ENCODE measurements around the gene MTHFSD. TPM values are rescaled to one million over a fixed set of nuclear protein-coding genes. Genes with fewer than 3 reads are reported as not detected.

Gene MTHFSD
- total and polyA plus RNA-seq, 10 of the 15 experiments (the other 5 are each of a cell fraction or from before 2014, with no cell fraction given) = 2.2 to 24.5 (median 18.1) TPM

GRCh38 chr16:86517033-86517432, 38.0 kb downstream of the MTHFSD start:
- Histone ChIP-seq H3K27me3 (replicated peaks in 1 of 2; ENCODE audit: control insufficient read depth in 2 of 2, insufficient read depth in 2 of 2, low read length in 1 of 2) (peaks cover 8 to 9% of the 10 kb centered on the region in 2 experiments), H3K36me3 (ENCODE audit: control insufficient read depth in 2 of 2, insufficient read depth in 2 of 2, low read length in 1 of 2) (no peaks in the 10 kb centered on the region), H3K4me1 (ENCODE audit: control insufficient read depth, insufficient read depth, low read length) (no peaks in the 10 kb centered on the region), H4K20me1 (ENCODE audit: control insufficient read depth, insufficient read depth) (no peaks in the 10 kb centered on the region), H3K79me2 (ENCODE audit: control insufficient read depth, insufficient read depth, low read length) (no peaks in the 10 kb centered on the region), H3K27ac (ENCODE audit: control insufficient read depth, insufficient read depth) (no peak overlapping the region), H3K4me3 (no peak overlapping the region), H3K9me3 (replicated peaks; ENCODE audit: control insufficient read depth, insufficient read depth, low read length) (no peaks in the 10 kb centered on the region), H3K9ac (ENCODE audit: control insufficient read depth, insufficient read depth, low read length) (no peak overlapping the region), H3K4me2 (ENCODE audit: control insufficient read depth, insufficient read depth) (no peak overlapping the region), H2AFZ (ENCODE audit: control insufficient read depth, low read depth, low read length) (no peak overlapping the region)
- FAIRE-seq (no peak), DNase-seq (ENCODE audit: low read depth, low spot score) (no peak), ATAC-seq (no peak)
- no peak for TF ChIP-seq ZNF622 (IDR thresholded peaks at IDR 0.05)
- ChIA-PET SMC1A (ENCODE audit: uncharacterized antibody, unreplicated experiment) (interaction anchor here (0.8 to 1.8 kb wide), 3 partner anchors 175 to 530 kb away, joined by 3 to 6 read pairs (median 3); no protein-coding TSS in a partner anchor), RAD21 (ENCODE audit: unreplicated experiment) (interaction anchor here (0.6 to 1.7 kb wide), 5 partner anchors 441 to 1382 kb away, joined by 3 to 10 read pairs (median 3); no protein-coding TSS in a partner anchor), POLR2A (no interaction called here), CTCF (interaction anchor here (0.6 to 5.7 kb wide), 16 partner anchors 11 to 698 kb away, joined by 3 to 37 read pairs (median 5); no protein-coding TSS in a partner anchor)
- BruUV-seq (replicated peaks) = no TSS peak
- in situ Hi-C loops (cut with MboI) (loop anchor here (5.0 to 10.0 kb wide), 2 partner anchors 445 to 472 kb away; no protein-coding TSS in a partner anchor), intact Hi-C loops (cut with micrococcal nuclease; ENCODE audit: unreplicated experiment) (loop anchor here (1.0 to 10.0 kb wide), 2 partner anchors 472 to 696 kb away; no protein-coding TSS in a partner anchor)
- 46% methylated on average over 9 of the region's 9 CpGs for WGBS (ENCODE audit: insufficient coverage, insufficient replicate concordance, low lambda C conversion rate, missing lambda C conversion rate)

- H3K9ac ChIP-seq (ENCODE audit: control insufficient read depth, insufficient read depth, low read length) = no peak overlapping the region
- intact Hi-C loops (cut with micrococcal nuclease; ENCODE audit: unreplicated experiment) (loop anchor here (1.0 to 10.0 kb wide), 2 partner anchors 472 to 695 kb away; no protein-coding TSS in a partner anchor), in situ Hi-C loops (cut with MboI) (loop anchor here (5.0 to 10.0 kb wide), 2 partner anchors 444 to 472 kb away; no protein-coding TSS in a partner anchor)
- H3K9me3 ChIP-seq (replicated peaks; ENCODE audit: control insufficient read depth, insufficient read depth, low read length) = no peaks in the 10 kb centered on the region
- no TSS peak for BruUV-seq (replicated peaks)
- peaks cover 8 to 11% of the 10 kb centered on the region in 2 experiments for H3K27me3 ChIP-seq (replicated peaks in 1 of 2; ENCODE audit: control insufficient read depth in 2 of 2, insufficient read depth in 2 of 2, low read length in 1 of 2)
- H2AFZ ChIP-seq (ENCODE audit: control insufficient read depth, low read depth, low read length) = no peak overlapping the region
- no peaks in the 10 kb centered on the region for H3K36me3 ChIP-seq (ENCODE audit: control insufficient read depth in 2 of 2, insufficient read depth in 2 of 2, low read length in 1 of 2)
- H3K4me3 ChIP-seq = no peak overlapping the region
- H3K27ac ChIP-seq (ENCODE audit: control insufficient read depth, insufficient read depth) = no peak overlapping the region
- H3K79me2 ChIP-seq (ENCODE audit: control insufficient read depth, insufficient read depth, low read length) = no peaks in the 10 kb centered on the region
- ChIA-PET POLR2A (interaction anchor here (0.5 kb wide), 1 partner anchor 81 kb away, joined by 4 read pairs; no protein-coding TSS in a partner anchor), CTCF (interaction anchor here (1.7 to 5.7 kb wide), 6 partner anchors 173 to 698 kb away, joined by 4 to 37 read pairs (median 14); no protein-coding TSS in a partner anchor), SMC1A (ENCODE audit: uncharacterized antibody, unreplicated experiment) (interaction anchor here (1.5 kb wide), 1 partner anchor 396 kb away, joined by 3 read pairs; no protein-coding TSS in a partner anchor), RAD21 (ENCODE audit: unreplicated experiment) (interaction anchor here (1.0 kb wide), 1 partner anchor 446 kb away, joined by 3 read pairs; no protein-coding TSS in a partner anchor)
- ATAC-seq = no peak
- H3K4me2 ChIP-seq (ENCODE audit: control insufficient read depth, insufficient read depth) = no peak overlapping the region
- WGBS (ENCODE audit: insufficient coverage, insufficient replicate concordance, low lambda C conversion rate, missing lambda C conversion rate) = 28% methylated on average over 29 of the region's 29 CpGs
- H4K20me1 ChIP-seq (ENCODE audit: control insufficient read depth, insufficient read depth) = no peaks in the 10 kb centered on the region
- no peak for FAIRE-seq
- no peaks in the 10 kb centered on the region for H3K4me1 ChIP-seq (ENCODE audit: control insufficient read depth, insufficient read depth, low read length)
- DNase-seq (ENCODE audit: low read depth, low spot score) = no peak
- TF ChIP-seq ZBTB40 (IDR thresholded peaks at IDR 0.05; ENCODE audit: borderline replicate concordance) (no peak), FOS (IDR thresholded peaks at IDR 0.05; ENCODE audit: borderline replicate concordance, extremely low read depth, insufficient read length) (no peak), SUZ12 (IDR thresholded peaks at IDR 0.05; ENCODE audit: unreplicated experiment) (no peak), BCL3 (IDR thresholded peaks at IDR 0.05; ENCODE audit: borderline replicate concordance, insufficient read depth, low read depth, low read length, poor library complexity, severe bottlenecking) (no peak), JUND (IDR thresholded peaks at IDR 0.05; ENCODE audit: low read depth, low read length) (no peak)
- TF ChIP-seq, protein P1, sequence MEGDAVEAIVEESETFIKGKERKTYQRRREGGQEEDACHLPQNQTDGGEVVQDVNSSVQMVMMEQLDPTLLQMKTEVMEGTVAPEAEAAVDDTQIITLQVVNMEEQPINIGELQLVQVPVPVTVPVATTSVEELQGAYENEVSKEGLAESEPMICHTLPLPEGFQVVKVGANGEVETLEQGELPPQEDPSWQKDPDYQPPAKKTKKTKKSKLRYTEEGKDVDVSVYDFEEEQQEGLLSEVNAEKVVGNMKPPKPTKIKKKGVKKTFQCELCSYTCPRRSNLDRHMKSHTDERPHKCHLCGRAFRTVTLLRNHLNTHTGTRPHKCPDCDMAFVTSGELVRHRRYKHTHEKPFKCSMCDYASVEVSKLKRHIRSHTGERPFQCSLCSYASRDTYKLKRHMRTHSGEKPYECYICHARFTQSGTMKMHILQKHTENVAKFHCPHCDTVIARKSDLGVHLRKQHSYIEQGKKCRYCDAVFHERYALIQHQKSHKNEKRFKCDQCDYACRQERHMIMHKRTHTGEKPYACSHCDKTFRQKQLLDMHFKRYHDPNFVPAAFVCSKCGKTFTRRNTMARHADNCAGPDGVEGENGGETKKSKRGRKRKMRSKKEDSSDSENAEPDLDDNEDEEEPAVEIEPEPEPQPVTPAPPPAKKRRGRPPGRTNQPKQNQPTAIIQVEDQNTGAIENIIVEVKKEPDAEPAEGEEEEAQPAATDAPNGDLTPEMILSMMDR (IDR thresholded peaks at IDR 0.05 in 2 of 3, conservative IDR thresholded peaks at IDR 0.05 in 1 of 3; ENCODE audit: control insufficient read depth in 2 of 3, extremely low read depth in 1 of 3, insufficient read depth in 1 of 3, low read depth in 3 of 3, low read length in 3 of 3) = no peak
Measured at GRCh38 chr16:86516623-86517003, 38.4 kb downstream of the MTHFSD start.

Data from GM12878 (cell line).